Limb (tissue), 2 donors: ENCODE results near the gene ANKRD44.

ENCODE experiments used
- DNase-seq, 2 donors: peaks; one replicate each; pipeline ENCODE4 v3.0.0-alpha.2; 2016; ENCODE audit errors: extremely low spot score in 2 of 2

The ANKRD44 gene

GRCh38 chr2:197179744-197180498 is 130.7 kb downstream of the ANKRD44 start:
- DNase-seq: peak in 1 of 2 donors; percentile 56

GRCh38 chr2:197176522-197176921 is 134.1 kb downstream of the ANKRD44 start:
- DNase-seq: no peak

- no peak for DNase-seq
Observed at GRCh38 chr2:197174539-197175094, 136.0 kb downstream of the ANKRD44 start.

GRCh38 chr2:197171582-197171981 is 139.0 kb downstream of the ANKRD44 start:
- no peak for DNase-seq

GRCh38 chr2:197170208-197170607 is 140.4 kb downstream of the ANKRD44 start:
- DNase-seq: peak in 1 of 2 donors; percentile 44

GRCh38 chr2:197168705-197169104 is 141.9 kb downstream of the ANKRD44 start:
- DNase-seq: peak in 1 of 2 donors; percentile 52

GRCh38 chr2:197167608-197168314 is 142.8 kb downstream of the ANKRD44 start:
- DNase-seq: no peak

GRCh38 chr2:197165020-197165419 is 145.6 kb downstream of the ANKRD44 start:
- no peak for DNase-seq

GRCh38 chr2:197164141-197164754 is 146.3 kb downstream of the ANKRD44 start:
- peak in 1 of 2 donors; percentile 75 for DNase-seq

- DNase-seq: no peak
Observed at GRCh38 chr2:197163712-197164140, 146.9 kb downstream of the ANKRD44 start.

GRCh38 chr2:197161774-197162173 is 148.8 kb downstream of the ANKRD44 start:
- DNase-seq: no peak

GRCh38 chr2:197159661-197160211 is 150.8 kb downstream of the ANKRD44 start:
- no peak for DNase-seq

GRCh38 chr2:197158591-197159550 is 151.7 kb downstream of the ANKRD44 start:
- DNase-seq: no peak

GRCh38 chr2:197157879-197158537 is 152.6 kb downstream of the ANKRD44 start:
- DNase-seq: peak in 1 of 2 donors; percentile 58

- no peak for DNase-seq
Observed at GRCh38 chr2:197156771-197157170, 153.8 kb downstream of the ANKRD44 start.

GRCh38 chr2:197152451-197153228 is 157.9 kb downstream of the ANKRD44 start:
- no peak for DNase-seq

- DNase-seq: no peak
Observed at GRCh38 chr2:197149546-197149945, 161.0 kb downstream of the ANKRD44 start.

GRCh38 chr2:197148401-197148800 is 162.2 kb downstream of the ANKRD44 start:
- no peak for DNase-seq

- DNase-seq: no peak
Observed at GRCh38 chr2:197147942-197148341, 162.6 kb downstream of the ANKRD44 start.
